OCI-LY7 (cell line): Measurements from ENCODE around the gene RFX7. TPM values are rescaled to one million over a fixed set of nuclear protein-coding genes. Genes with fewer than 3 reads are reported as not detected.

Experiments
- BruUV-seq: library from RNA; stranded (reverse); fragments of 400-500 nt; replicated peaks from 2 replicates; lab custom pipeline; 2021; lab: Mats Ljungman, UMichigan
- CTCF ChIA-PET: fragments of 300-600 bp; sonication (Branson Sonifier 250); formaldehyde crosslinking; loops from one replicate; lab custom pipeline; 2022; ENCODE audit warnings: antibody characterized with exemption; ENCODE audit not compliant: unreplicated experiment; lab: Charles Lee
- POLR2A ChIA-PET: fragments of 300-600 bp; sonication (Branson Sonifier 250); formaldehyde crosslinking; loops from one replicate; lab custom pipeline; 2022; ENCODE audit warnings: antibody characterized with exemption; lab: Charles Lee
- DNase-seq: peaks from one replicate; pipeline ENCODE4 v3.0.0-alpha.2; 2015; ENCODE audit warnings: low spot score
- H2AFZ ChIP-seq: fragments of 200-600 bp; sonication (generic), shearing (Covaris generic); 2 replicates; pipeline ENCODE4 v1.6.1; 2014; ENCODE audit warnings: mild to moderate bottlenecking, antibody characterized with exemption, low read length, moderate library complexity
- H3K27ac ChIP-seq: fragments of 200-600 bp; sonication (generic); 2 replicates; pipeline ENCODE4 v1.5.1; 2014; ENCODE audit warnings: mixed run types, low read depth, mild to moderate bottlenecking, moderate library complexity, low read length, inconsistent platforms; ENCODE audit not compliant: poor library complexity, severe bottlenecking
- H3K36me3 ChIP-seq: fragments of 200-600 bp; sonication (generic); 2 replicates; pipeline ENCODE4 v1.6.1; 2014; ENCODE audit warnings: mild to moderate bottlenecking, antibody characterized with exemption, low read length, moderate library complexity, mixed read lengths; ENCODE audit not compliant: insufficient read depth
- H3K4me1 ChIP-seq: fragments of 200-600 bp; sonication (generic); 2 replicates; pipeline ENCODE4 v1.5.1; 2014; ENCODE audit warnings: mild to moderate bottlenecking, low read length; ENCODE audit not compliant: insufficient read depth, poor library complexity, severe bottlenecking
- H3K4me2 ChIP-seq: fragments of 200-600 bp; sonication (generic); 2 replicates; pipeline ENCODE4 v1.6.1; 2014; ENCODE audit warnings: mild to moderate bottlenecking, low read length
- H3K4me3 ChIP-seq: fragments of 200-600 bp; sonication (generic); 2 replicates; pipeline ENCODE4 v1.5.1; 2014; ENCODE audit warnings: mild to moderate bottlenecking, low read depth, low read length; ENCODE audit not compliant: poor library complexity, severe bottlenecking
- H3K79me2 ChIP-seq: fragments of 200-600 bp; sonication (generic); 2 replicates; pipeline ENCODE4 v1.6.1; 2016; ENCODE audit warnings: low read depth, mild to moderate bottlenecking, low read length, moderate library complexity, mixed read lengths; ENCODE audit not compliant: insufficient read depth
- H3K9me2 ChIP-seq: fragments of 200-600 bp; sonication (generic); 2 replicates; pipeline ENCODE4 v1.6.1; 2016; ENCODE audit warnings: mild to moderate bottlenecking, low read length, mixed read lengths; ENCODE audit not compliant: insufficient read depth
- H3K9me3 ChIP-seq: fragments of 200-600 bp; sonication (generic); 2 replicates; pipeline ENCODE4 v1.6.1; 2014; ENCODE audit warnings: mild to moderate bottlenecking, mixed run types, low read length, mixed read lengths
- H4K20me1 ChIP-seq: fragments of 200-600 bp; sonication (generic); 2 replicates; pipeline ENCODE4 v1.6.1; 2014; ENCODE audit warnings: mild to moderate bottlenecking, antibody characterized with exemption, low read length, moderate library complexity, mixed read lengths; ENCODE audit not compliant: insufficient read depth
- EZH2phosphoT487 ChIP-seq: fragments of 200-600 bp; sonication (generic); IDR thresholded peaks from 2 replicates; pipeline ENCODE4 v1.6.1; 2018; ENCODE audit warnings: low read depth, borderline replicate concordance, mild to moderate bottlenecking, mixed run types, antibody characterized with exemption, low read length, moderate library complexity, mixed read lengths
- intact Hi-C: fragments of 100-400 bp; cut with micrococcal nuclease; formaldehyde crosslinking; loops from one replicate; pipeline ENCODE4 v1.10.0; 2022; ENCODE audit not compliant: unreplicated experiment
- total RNA-seq, 2 experiments: library from RNA; depleted of rRNA in 1 of 2; stranded (reverse); fragments of >200 nt in 1 of 2; shearing (Covaris generic) in 1 of 2; gene quantifications; 2 replicates each; pipeline ENCODE4 v1.2.3, GENCODE V29; 2014 to 2022
- TF ChIP-seq, protein P1 (sequence below): fragments of 200-600 bp; sonication (generic); conservative IDR thresholded peaks from 2 replicates; pipeline ENCODE4 v1.5.1; 2014; ENCODE audit warnings: mild to moderate bottlenecking, antibody characterized with exemption, low read length, moderate library complexity, mixed read lengths

The RFX7 gene
- total RNA-seq, 2 experiments from 2014 or later: 10.3 to 33.9 TPM

DNA sequence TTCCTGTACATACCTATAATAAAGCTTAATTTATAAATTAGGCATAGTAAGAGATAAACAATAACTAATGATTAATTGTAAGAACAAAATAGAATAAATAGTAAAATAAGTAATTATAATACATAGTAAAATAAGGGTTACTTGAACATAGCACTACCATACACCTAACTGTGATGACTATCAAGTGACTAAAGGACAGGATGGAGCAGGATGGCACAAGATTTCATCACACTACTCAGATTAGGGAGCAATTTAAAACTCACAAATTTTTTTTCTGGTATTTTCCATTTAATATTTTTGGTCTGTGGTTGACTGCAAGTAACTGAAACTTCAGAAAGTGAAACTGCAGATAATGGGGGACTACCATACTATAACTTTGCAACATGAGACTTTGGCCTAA is 14.8 kb downstream of the RFX7 start:
- DNase-seq: no peak
- Histone ChIP-seq H3K4me2 (no peak overlapping the region), H3K27ac (no peak overlapping the region), H3K36me3 (peaks cover 83% of the 10 kb centered on the region), H3K9me3 (peaks cover 81% of the 10 kb centered on the region; the same call in 1 of the 2 replicates), H3K4me3 (no peak overlapping the region), H2AFZ (no peak overlapping the region), H3K4me1 (no peaks in the 10 kb centered on the region), H4K20me1 (no peaks in the 10 kb centered on the region), H3K9me2 (no peaks in the 10 kb centered on the region), H3K79me2 (peaks cover 64% of the 10 kb centered on the region; the same call in 1 of the 2 replicates)
- POLR2A ChIA-PET: no interaction called here
- intact Hi-C loops: no loop called here
- no TSS peak for BruUV-seq
- CTCF ChIA-PET: no interaction called here
- TF ChIP-seq, protein P1, sequence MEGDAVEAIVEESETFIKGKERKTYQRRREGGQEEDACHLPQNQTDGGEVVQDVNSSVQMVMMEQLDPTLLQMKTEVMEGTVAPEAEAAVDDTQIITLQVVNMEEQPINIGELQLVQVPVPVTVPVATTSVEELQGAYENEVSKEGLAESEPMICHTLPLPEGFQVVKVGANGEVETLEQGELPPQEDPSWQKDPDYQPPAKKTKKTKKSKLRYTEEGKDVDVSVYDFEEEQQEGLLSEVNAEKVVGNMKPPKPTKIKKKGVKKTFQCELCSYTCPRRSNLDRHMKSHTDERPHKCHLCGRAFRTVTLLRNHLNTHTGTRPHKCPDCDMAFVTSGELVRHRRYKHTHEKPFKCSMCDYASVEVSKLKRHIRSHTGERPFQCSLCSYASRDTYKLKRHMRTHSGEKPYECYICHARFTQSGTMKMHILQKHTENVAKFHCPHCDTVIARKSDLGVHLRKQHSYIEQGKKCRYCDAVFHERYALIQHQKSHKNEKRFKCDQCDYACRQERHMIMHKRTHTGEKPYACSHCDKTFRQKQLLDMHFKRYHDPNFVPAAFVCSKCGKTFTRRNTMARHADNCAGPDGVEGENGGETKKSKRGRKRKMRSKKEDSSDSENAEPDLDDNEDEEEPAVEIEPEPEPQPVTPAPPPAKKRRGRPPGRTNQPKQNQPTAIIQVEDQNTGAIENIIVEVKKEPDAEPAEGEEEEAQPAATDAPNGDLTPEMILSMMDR: no peak
- TF ChIP-seq EZH2phosphoT487: no peak

DNA sequence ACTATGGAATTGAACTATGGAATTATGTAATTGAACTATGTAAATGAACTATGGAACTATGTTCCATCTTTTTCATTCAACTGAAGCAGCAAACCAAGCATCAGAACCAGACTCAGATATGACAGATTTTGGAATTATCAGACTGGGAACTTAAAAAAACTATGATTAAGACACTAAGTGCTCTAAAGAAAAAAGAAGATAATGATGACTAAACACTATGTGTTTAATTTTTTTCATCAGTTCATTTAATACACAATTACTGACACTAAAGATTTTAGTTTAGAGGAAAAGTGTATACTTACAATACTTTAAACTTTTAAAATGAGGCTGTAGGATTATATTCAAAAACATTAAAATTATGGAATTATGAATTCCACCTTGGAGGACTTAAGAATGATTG is 15.3 kb downstream of the RFX7 start:
- CTCF ChIA-PET: no interaction called here
- TF ChIP-seq, protein P1: no peak
- no peak for TF ChIP-seq EZH2phosphoT487

DNA sequence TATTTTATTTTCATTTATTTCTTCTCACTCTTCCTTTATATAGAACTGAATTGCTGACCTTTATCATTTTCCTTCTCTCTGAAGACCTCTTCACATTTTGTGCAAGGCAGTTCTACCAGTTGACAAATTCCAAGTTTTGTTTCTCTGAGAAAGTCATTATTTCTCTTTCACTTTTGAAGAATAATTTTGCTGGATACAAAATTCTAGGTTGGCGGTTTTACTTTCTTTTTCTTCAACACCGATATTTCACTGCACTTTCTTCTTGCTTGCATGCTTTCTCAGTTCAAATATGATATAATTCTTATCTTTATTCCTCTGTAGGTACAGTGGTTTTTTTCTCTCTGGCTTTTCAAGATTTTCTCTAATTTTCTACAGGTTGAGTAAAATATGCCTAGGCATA is 15.9 kb downstream of the RFX7 start:
- no TSS peak for BruUV-seq
- no peak overlapping the region for H3K4me3 ChIP-seq
- peaks cover 72% of the 10 kb centered on the region; the same call in 1 of the 2 replicates for H3K79me2 ChIP-seq

More for the DNA sequence above, 15.3 kb downstream of the RFX7 start:
- no peak for DNase-seq
- H3K4me2 ChIP-seq: no peak overlapping the region
- H3K36me3 ChIP-seq: peaks cover 83% of the 10 kb centered on the region
- H3K79me2 ChIP-seq: peaks cover 67% of the 10 kb centered on the region; the same call in 1 of the 2 replicates
- H3K9me3 ChIP-seq: peaks cover 80% of the 10 kb centered on the region; the same call in 1 of the 2 replicates
- no peak overlapping the region for H2AFZ ChIP-seq
- H3K4me3 ChIP-seq: no peak overlapping the region
- intact Hi-C loops: no loop called here
- H3K27ac ChIP-seq: no peak overlapping the region
- no peaks in the 10 kb centered on the region for H4K20me1 ChIP-seq
- no peaks in the 10 kb centered on the region for H3K4me1 ChIP-seq
- BruUV-seq: no TSS peak
- no peaks in the 10 kb centered on the region for H3K9me2 ChIP-seq
- POLR2A ChIA-PET: interaction anchor here (0.6 kb wide), 1 partner anchor 83 kb away, joined by 3 read pairs; no protein-coding TSS in a partner anchor

More for the DNA sequence above, 15.9 kb downstream of the RFX7 start:
- TF ChIP-seq, protein P1: no peak
- no peak for TF ChIP-seq EZH2phosphoT487
- POLR2A ChIA-PET: interaction anchor here (0.6 kb wide), 1 partner anchor 83 kb away, joined by 3 read pairs; no protein-coding TSS in a partner anchor
- no peaks in the 10 kb centered on the region for H4K20me1 ChIP-seq
- DNase-seq: no peak
- no peaks in the 10 kb centered on the region for H3K9me2 ChIP-seq
- CTCF ChIA-PET: no interaction called here
- peaks cover 79% of the 10 kb centered on the region for H3K9me3 ChIP-seq
- no peak overlapping the region for H2AFZ ChIP-seq
- intact Hi-C loops: no loop called here
- H3K4me2 ChIP-seq: no peak overlapping the region
- H3K36me3 ChIP-seq: peaks cover 83% of the 10 kb centered on the region
- no peak overlapping the region for H3K27ac ChIP-seq
- no peaks in the 10 kb centered on the region for H3K4me1 ChIP-seq
